Measurements from ENCODE around the gene HOMER2. TPM values are rescaled to one million over a fixed set of nuclear protein-coding genes. Genes with fewer than 3 reads are reported as not detected.

The HOMER2 gene
- total and polyA plus RNA-seq, 2 of the 4 experiments (the other 2 are of a cell fraction) = 0.54 to 0.79 TPM

DNA sequence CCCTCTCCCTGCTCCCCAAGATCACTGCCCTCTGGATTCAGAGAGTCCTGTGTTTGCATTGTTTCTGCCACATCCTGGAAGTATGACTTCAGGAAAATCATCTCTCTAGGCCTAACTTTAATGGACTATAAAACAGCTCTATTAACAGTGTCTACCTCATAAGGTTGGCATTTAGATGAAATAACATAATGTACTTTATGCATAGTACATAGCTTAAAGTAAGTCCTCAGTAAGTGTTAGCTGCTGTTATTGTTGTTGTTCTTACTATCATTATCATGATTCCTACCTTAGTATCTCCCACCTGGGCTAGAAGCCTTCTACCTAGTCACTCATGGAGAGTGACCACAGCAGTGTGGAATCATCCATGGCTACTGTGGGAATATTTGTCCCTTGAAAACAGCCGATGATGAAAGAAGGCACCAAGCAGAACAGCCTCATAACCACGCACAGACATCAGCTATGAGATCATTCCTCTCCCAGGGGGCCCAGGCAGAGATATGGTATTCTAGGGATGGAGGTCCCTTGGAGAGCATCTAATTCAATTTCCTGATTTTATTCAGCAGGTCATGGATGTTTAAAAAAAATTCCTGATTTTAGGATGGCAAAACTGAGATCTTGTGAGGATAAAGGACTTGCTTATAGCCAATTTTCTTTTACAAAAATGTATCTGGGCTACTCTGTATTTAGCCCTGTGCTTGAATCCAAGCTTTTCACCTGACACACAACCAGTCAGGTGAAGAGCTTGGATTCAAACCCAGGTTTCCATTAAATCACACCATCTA lies 148.5 kb downstream of the HOMER2 start:
- dilution Hi-C loops (cut with HindIII; ENCODE audit: low sequenced_read_pairs, unreplicated experiment) = no loop called here
- no peak overlapping the region for H3K18ac ChIP-seq (ENCODE audit: low read depth, low read length)
- WGBS, 2 experiments (ENCODE audit: extremely low coverage in 2 of 2, insufficient read length in 1 of 2) = no CpG with 5 or more reads among the region's 2 CpGs
- no peak overlapping the region for H3K9ac ChIP-seq (ENCODE audit: low read depth, low read length)
- peaks cover 5 to 7% of the 10 kb centered on the region in 2 experiments; a peak in 3 of 4 replicates for H3K79me1 ChIP-seq (ENCODE audit: low read depth in 1 of 2, low read length in 2 of 2)
- H2BK15ac ChIP-seq (ENCODE audit: low read depth, low read length) = no peak overlapping the region
- H4K8ac ChIP-seq (ENCODE audit: low read depth in 2 of 2, low read length in 2 of 2) = no peak overlapping the region
- no peak for ATAC-seq (ENCODE audit: low read depth)
- H3K4ac ChIP-seq (ENCODE audit: low read depth, low read length) = no peak overlapping the region
- no TSS peak for BruUV-seq (replicated peaks)
- no peak overlapping the region for H3K4me2 ChIP-seq (ENCODE audit: low read depth, low read length)
- H3K27ac ChIP-seq (ENCODE audit: insufficient read depth, low read length) = no peak overlapping the region
- no peak overlapping the region for H3K4me3 ChIP-seq (ENCODE audit: insufficient read depth, low read depth, low read length)
- intact Hi-C loops (cut with micrococcal nuclease) = no loop called here
- H3K56ac ChIP-seq (ENCODE audit: extremely low read depth, insufficient read depth, low read length) = no peak overlapping the region
- no peak for TF ChIP-seq MAZ (IDR thresholded peaks at IDR 0.05; ENCODE audit: borderline replicate concordance, low read depth, low read length)
- no peak for TF ChIP-seq POLR2A (IDR thresholded peaks at IDR 0.05; ENCODE audit: low read depth, low read length)
- TF ChIP-seq RCOR1 (IDR thresholded peaks at IDR 0.05; ENCODE audit: insufficient replicate concordance, low read length) = no peak
- no peak for TF ChIP-seq MAFK (IDR thresholded peaks at IDR 0.05; ENCODE audit: low read depth, low read length)
- TF ChIP-seq, protein P1, sequence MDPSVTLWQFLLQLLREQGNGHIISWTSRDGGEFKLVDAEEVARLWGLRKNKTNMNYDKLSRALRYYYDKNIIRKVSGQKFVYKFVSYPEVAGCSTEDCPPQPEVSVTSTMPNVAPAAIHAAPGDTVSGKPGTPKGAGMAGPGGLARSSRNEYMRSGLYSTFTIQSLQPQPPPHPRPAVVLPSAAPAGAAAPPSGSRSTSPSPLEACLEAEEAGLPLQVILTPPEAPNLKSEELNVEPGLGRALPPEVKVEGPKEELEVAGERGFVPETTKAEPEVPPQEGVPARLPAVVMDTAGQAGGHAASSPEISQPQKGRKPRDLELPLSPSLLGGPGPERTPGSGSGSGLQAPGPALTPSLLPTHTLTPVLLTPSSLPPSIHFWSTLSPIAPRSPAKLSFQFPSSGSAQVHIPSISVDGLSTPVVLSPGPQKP (IDR thresholded peaks at IDR 0.05; ENCODE audit: borderline replicate concordance, low read depth, low read length) = no peak
- no peak for TF ChIP-seq CHD1 (IDR thresholded peaks at IDR 0.05; ENCODE audit: low read depth, low read length)
- TF ChIP-seq NFE2L2 (IDR thresholded peaks at IDR 0.05; ENCODE audit: low read depth, low read length) = no peak
- TF ChIP-seq, protein P2, sequence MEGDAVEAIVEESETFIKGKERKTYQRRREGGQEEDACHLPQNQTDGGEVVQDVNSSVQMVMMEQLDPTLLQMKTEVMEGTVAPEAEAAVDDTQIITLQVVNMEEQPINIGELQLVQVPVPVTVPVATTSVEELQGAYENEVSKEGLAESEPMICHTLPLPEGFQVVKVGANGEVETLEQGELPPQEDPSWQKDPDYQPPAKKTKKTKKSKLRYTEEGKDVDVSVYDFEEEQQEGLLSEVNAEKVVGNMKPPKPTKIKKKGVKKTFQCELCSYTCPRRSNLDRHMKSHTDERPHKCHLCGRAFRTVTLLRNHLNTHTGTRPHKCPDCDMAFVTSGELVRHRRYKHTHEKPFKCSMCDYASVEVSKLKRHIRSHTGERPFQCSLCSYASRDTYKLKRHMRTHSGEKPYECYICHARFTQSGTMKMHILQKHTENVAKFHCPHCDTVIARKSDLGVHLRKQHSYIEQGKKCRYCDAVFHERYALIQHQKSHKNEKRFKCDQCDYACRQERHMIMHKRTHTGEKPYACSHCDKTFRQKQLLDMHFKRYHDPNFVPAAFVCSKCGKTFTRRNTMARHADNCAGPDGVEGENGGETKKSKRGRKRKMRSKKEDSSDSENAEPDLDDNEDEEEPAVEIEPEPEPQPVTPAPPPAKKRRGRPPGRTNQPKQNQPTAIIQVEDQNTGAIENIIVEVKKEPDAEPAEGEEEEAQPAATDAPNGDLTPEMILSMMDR (conservative IDR thresholded peaks at IDR 0.05; ENCODE audit: low read depth, low read length) = no peak
- TF ChIP-seq CEBPB (IDR thresholded peaks at IDR 0.05; ENCODE audit: low read depth, low read length) = no peak
- TF ChIP-seq MXI1 (IDR thresholded peaks at IDR 0.05; ENCODE audit: borderline replicate concordance, low read depth, low read length) = no peak
- TF ChIP-seq RFX5 (IDR thresholded peaks at IDR 0.05; ENCODE audit: low read depth, low read length) = no peak
- TF ChIP-seq FOS (IDR thresholded peaks at IDR 0.05; ENCODE audit: low read depth, low read length) = no peak
- no peak for TF ChIP-seq SMC3 (IDR thresholded peaks at IDR 0.05; ENCODE audit: low read depth, low read length)
- no peak for TF ChIP-seq BHLHE40 (IDR thresholded peaks at IDR 0.05; ENCODE audit: low read depth, low read length)
- no peak for TF ChIP-seq RAD21 (IDR thresholded peaks at IDR 0.05; ENCODE audit: low read length)
- peak; percentile 15 for DNase-seq
- H2AK5ac ChIP-seq (ENCODE audit: low read depth, low read length) = no peak overlapping the region
- H3K36me3 ChIP-seq (ENCODE audit: control insufficient read depth, insufficient read depth, low read length) = no peaks in the 10 kb centered on the region
- H2AK9ac ChIP-seq (replicated peaks; ENCODE audit: low read depth, low read length, poor library complexity) = no peak overlapping the region
- in situ Hi-C loops (cut with MboI; ENCODE audit: low sequenced_read_pairs) = no loop called here
- ChIA-PET POLR2A (ENCODE audit: unreplicated experiment) (no interaction called here), CTCF (interaction anchor here (0.6 kb wide), 1 partner anchor 164 kb away, joined by 3 read pairs; no protein-coding TSS in a partner anchor)
- no peaks in the 10 kb centered on the region for H3K4me1 ChIP-seq (ENCODE audit: control insufficient read depth, insufficient read depth, low read length)
- H4K20me1 ChIP-seq (ENCODE audit: insufficient read depth, low read length) = no peaks in the 10 kb centered on the region; the same call in 1 of the 2 replicates
- H4K5ac ChIP-seq (ENCODE audit: low read depth, low read length) = no peak overlapping the region
- H3K23ac ChIP-seq (ENCODE audit: low read depth, low read length) = no peak overlapping the region
- H4K91ac ChIP-seq (ENCODE audit: insufficient read depth, low read depth, low read length) = no peak overlapping the region
- no peak overlapping the region for H3K14ac ChIP-seq (replicated peaks; ENCODE audit: low read depth, low read length)
- H3K27me3 ChIP-seq (ENCODE audit: control insufficient read depth, insufficient read depth, low read length) = peaks cover 19% of the 10 kb centered on the region
- no peak overlapping the region for H2BK5ac ChIP-seq (ENCODE audit: low read depth, low read length, poor library complexity, severe bottlenecking)
- no peaks in the 10 kb centered on the region for H3K9me3 ChIP-seq (ENCODE audit: control insufficient read depth, insufficient read depth, low read length)
- no peak overlapping the region for H2AFZ ChIP-seq (replicated peaks; ENCODE audit: low read length, poor library complexity)
- no peak overlapping the region for H2BK120ac ChIP-seq (ENCODE audit: low read depth, low read length)
- no peak overlapping the region for H2BK20ac ChIP-seq (ENCODE audit: low read depth, low read length)
- 0 out of 2 replicates have a peak, but pooled peaks cover 5% of the 10 kb centered on the region for H3K9me1 ChIP-seq (ENCODE audit: insufficient read depth, low read length)
